Measurements from ENCODE around the gene NUTM2G.
"Not testable (repeated sequence)": the region's sequence is repeated elsewhere in the genome, so short reads cannot be mapped to it uniquely, and the experiment has no call there.

NUTM2G gene

GRCh38 chr9:96928543-96928942 is at the start of gene NUTM2G:
NUTM2G (plus strand) TSS chr9:96928843; CDS start chr9:96929025, 182 bp downstream.
- not testable (repeated sequence) for DNase-seq

- DNase-seq, result no peak
Measured at GRCh38 chr9:96883922-96884321, 44.7 kb upstream of the NUTM2G start.

DNA sequence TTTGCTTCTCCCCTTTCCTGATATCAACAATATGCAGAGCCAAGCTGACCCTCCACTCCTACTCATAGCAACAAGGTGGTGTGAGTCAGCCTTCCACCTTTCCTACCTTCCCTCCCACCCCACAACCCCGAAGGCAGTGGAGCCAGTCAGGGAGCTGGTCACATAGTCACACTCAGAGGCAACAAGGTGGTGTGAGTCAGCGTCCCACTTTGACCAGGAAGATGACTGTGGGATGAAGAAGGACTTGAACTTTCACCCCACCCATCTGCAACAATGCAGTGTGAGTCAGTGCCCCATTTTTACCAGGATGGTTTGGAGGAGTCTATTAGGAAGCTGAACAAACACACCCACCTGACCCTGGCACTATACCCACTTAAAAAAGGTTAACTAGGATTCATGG is 44.2 kb upstream of the NUTM2G start:
- DNase-seq, result no peak

- no peak for DNase-seq
Measured at GRCh38 chr9:96885424-96885823, 43.2 kb upstream of the NUTM2G start.

- DNase-seq, result no peak
Measured at GRCh38 chr9:96888591-96888990, 40.1 kb upstream of the NUTM2G start.

GRCh38 chr9:96892131-96892530 is 36.5 kb upstream of the NUTM2G start:
- DNase-seq, result no peak

GRCh38 chr9:96900010-96900409 is 28.6 kb upstream of the NUTM2G start:
- DNase-seq, result not testable (repeated sequence)

DNA sequence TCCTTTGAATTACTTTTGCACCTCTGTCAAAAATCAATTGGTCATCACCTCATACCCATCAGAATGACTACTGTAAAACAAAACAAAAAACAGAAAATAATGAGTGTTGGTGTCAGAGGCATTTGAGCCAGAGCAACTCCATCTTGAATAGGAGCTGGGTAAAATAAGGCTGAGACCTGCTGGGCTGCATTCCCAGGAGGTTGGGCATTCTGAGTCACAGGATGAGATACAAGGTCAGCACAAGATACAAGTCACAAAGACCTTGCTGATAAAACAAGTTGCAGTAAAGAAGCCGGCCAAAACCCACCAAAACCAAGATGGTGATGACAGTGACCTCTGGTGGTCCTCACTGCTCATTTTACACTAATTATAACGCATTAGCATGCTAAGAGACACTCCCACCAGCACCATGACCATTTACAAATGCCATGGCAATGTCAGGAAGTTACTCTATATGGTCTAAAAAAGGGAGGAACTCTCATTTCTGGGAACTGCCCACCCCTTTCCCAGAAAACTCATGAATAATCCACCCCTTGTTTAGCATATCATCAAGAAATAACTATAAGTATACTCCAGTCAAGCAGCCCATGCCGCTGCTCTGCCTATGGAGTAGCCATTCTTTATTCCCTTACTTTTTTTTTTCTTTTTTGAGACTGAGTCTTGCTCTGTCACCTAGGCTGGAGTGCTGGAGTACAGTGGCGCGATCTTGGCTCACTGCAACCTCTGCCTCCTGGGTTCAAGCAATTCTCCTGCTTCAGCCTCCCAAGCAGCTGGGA is 23.5 kb upstream of the NUTM2G start:
- DNase-seq, result not testable (repeated sequence)

- not testable (repeated sequence) for DNase-seq
Measured at GRCh38 chr9:96908479-96908878, 20.2 kb upstream of the NUTM2G start.

DNA sequence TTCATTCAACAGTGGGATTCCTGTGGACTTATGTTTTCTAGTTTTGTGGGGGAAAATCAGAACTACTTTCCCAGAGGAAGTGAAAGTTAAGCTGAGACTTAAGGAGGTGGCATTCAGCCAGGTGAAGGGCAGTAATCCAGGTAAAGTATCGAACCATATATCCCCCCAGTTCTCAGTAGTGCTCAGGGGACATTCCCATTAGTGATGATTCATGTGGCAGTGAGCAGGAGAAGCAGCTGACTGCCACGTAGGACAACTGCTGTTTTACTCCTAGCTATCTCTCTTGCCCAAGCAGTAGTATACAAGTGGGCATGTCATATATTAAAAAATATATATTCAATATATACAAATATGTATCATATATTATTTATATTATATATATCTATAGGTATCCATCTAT is 13.1 kb upstream of the NUTM2G start:
- DNase-seq, result not testable (repeated sequence)

GRCh38 chr9:96916531-96916930 is 12.1 kb upstream of the NUTM2G start:
- DNase-seq, result not testable (repeated sequence)

DNA sequence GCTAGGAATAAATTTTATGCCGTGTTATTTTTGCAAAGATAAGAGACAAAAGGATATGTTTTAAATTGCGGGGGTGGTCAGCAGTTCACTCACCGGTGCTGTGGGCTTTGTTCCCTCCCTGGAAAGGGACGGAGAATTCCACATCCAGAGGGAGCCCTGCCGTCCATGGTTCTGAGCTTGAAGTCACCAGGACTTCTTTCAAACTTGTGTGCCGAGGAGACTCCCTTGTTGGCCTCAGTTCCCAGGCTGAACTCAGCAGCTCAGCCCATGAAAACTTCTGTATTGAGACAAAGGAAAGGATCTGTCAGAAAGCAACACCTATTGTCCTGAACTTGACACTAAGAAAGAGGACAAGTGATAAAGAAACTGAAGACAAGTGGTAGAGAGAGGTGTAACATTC is 10.1 kb upstream of the NUTM2G start:
- not testable (repeated sequence) for DNase-seq

GRCh38 chr9:96920803-96921202 is 7.8 kb upstream of the NUTM2G start:
- not testable (repeated sequence) for DNase-seq

GRCh38 chr9:96925587-96925986 is 3.1 kb upstream of the NUTM2G start:
- not testable (repeated sequence) for DNase-seq

DNA sequence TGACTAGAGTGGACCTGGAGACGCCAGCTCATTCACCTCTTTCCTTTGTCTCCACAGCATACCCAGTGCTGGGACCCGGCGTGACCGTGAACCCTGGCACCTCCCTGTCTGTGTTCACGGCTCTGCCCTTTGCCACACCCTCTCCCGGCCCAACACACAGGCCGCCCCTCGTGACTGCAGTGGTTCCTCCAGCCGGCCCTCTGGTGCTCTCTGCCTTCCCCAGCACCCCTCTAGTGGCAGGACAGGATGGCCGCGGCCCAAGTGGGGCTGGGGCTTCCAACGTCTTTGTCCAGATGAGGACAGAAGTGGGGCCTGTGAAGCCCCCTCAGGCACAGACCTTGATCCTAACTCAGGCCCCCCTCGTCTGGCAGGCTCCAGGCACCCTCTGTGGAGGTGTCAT is 3.0 kb downstream of the NUTM2G start:
- not testable (repeated sequence) for DNase-seq

DNA sequence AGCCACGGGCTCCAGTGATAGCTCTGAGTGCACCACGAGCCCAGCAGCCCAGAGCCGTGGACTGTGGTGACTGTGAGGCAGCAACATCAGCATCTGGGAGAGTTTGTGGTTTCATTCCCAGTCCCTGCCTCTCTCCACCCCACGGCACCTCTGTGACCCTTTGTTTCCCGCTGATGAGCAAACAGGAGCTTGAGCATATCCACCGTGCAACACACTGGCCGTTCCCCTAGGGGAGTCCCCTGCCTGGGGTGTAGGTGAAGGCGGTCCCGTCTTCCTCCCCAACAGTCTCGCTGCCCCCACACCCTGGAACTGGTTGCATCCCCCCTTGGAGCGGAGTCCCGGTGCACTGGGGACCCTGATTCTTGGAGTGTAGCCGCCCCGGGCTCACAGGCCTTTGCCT is 5.5 kb downstream of the NUTM2G start:
- DNase-seq, result not testable (repeated sequence)

GRCh38 chr9:96934706-96935105 is 6.1 kb downstream of the NUTM2G start:
- not testable (repeated sequence) for DNase-seq

GRCh38 chr9:96935401-96935800 is 6.8 kb downstream of the NUTM2G start:
- DNase-seq, result not testable (repeated sequence)

GRCh38 chr9:96937442-96937841 is 8.8 kb downstream of the NUTM2G start:
- DNase-seq, result peak; percentile 29

DNA sequence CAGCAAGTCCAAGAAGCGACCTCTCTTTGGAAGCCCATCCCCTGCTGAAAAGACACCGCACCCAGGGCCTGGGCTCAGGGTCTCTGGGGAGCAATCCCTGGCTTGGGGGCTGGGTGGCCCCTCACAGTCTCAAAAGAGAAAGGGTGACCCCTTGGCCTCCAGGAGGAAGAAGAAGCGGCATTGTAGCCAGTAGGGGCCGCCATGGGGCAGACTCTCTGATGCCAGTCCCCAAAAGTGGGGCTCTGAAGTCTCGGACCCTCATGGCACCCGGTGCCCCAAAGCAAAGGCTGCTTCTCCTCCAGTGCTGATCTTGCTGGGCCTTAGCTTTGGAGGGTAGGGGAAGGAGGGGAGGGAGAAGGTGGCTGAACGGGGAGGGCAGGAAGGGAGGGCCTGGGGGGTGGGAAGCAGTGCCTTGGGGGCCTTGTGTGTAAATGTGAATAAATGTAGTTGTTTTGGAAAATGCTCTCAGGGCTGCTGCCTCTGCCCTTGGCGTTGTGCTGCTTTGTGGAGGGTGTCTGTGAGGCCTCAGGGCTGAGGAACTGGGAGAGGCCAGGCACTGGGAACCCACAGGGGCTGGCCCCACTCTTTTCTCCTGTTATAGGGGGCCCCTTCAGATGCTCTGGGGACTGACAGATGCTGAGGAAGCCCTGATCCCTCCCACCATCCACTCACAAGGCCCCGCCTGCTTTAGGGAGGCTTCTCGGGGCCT is 10.5 kb downstream of the NUTM2G start:
- DNase-seq, result not testable (repeated sequence)

GRCh38 chr9:96940982-96941381 is 12.3 kb downstream of the NUTM2G start:
- DNase-seq, result not testable (repeated sequence)

DNA sequence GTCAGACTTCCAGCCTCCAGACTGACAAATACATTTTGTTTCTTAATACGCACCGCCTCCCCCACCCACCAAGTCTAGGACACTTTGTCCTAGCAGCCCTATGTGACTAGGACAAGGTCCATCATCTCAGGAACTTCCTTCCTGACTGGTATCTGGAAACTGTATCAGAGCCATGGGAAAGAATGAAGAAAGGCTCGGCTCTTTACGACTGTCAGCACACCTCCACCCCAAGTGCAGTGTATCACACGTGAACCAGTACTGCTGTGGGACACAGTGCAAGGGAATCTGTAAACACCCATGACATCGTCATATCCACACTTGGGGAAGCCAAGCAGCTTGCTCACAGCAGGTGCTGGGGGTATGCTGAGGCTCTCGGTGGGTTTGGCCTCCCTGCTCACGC is 13.0 kb downstream of the NUTM2G start:
- DNase-seq, result not testable (repeated sequence)

- DNase-seq, result not testable (repeated sequence)
Measured at GRCh38 chr9:96942181-96942580, 13.5 kb downstream of the NUTM2G start.

DNA sequence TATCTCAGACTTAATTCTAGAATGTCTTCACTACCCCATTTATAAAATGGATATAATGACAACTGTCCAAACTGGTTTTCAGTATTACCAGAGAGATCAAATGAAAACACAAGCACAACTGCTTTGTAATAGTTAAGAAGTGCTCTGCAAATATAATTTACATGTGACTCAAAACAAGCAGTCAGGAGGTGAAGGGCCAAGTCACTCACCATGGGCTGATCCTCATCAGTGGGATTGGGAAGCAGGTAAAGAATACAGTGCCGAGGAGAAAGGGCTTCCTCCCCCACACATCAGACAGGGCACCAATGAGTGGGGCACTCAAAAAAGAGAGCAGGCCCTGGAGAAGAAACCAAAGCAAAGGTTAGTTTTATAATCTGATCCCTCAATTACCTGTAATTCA is 20.7 kb downstream of the NUTM2G start:
- not testable (repeated sequence) for DNase-seq
